ENCODE results near the gene ZNF692. TPM values are rescaled to one million over a fixed set of nuclear protein-coding genes. Genes with fewer than 3 reads are reported as not detected.
A peak's percentile ranks its signal among the peaks of the same experiment; 100 is the strongest.

ZNF692 gene
- total RNA-seq, 2 donors from 2014 or later, result 21.1 to 35.3 TPM

- Histone ChIP-seq H3K36me3 (peaks cover 15% of the 10 kb centered on the region), H3K27ac (peak overlapping the region in 1 of 2 donors; percentile 53), H3K9me3 (no peaks in the 10 kb centered on the region), H3K4me1 (ENCODE audit: control insufficient read depth in 1 of 2, low read depth in 2 of 2) (peaks cover 49 to 69% of the 10 kb centered on the region in 2 donors), H3K4me3 (no peak overlapping the region), H3K27me3 (replicated peaks; ENCODE audit: insufficient read depth) (no peaks in the 10 kb centered on the region)
- no peak for TF ChIP-seq CTCF (IDR thresholded peaks at IDR 0.05)
- DNase-seq (ENCODE audit: low spot score) (no peak), ATAC-seq (ENCODE audit: insufficient number of reproducible peaks, low FRiP score, low read depth) (no peak)
These were observed 38.8 kb downstream of the ZNF692 start for GRCh38 chr1:248820041-248820585.

GRCh38 chr1:248818505-248819374 is 40.1 kb downstream of the ZNF692 start:
- no peaks in the 10 kb centered on the region for H3K27me3 ChIP-seq (replicated peaks; ENCODE audit: insufficient read depth)
- peaks cover 28% of the 10 kb centered on the region for H3K36me3 ChIP-seq
- ATAC-seq (ENCODE audit: insufficient number of reproducible peaks, low FRiP score, low read depth) (no peak), DNase-seq (ENCODE audit: low spot score) (no peak)
- peaks cover 35 to 55% of the 10 kb centered on the region in 2 donors for H3K4me1 ChIP-seq (ENCODE audit: control insufficient read depth in 1 of 2, low read depth in 2 of 2)
- TF ChIP-seq CTCF (IDR thresholded peaks at IDR 0.05), result no peak
- no peaks in the 10 kb centered on the region for H3K9me3 ChIP-seq
- no peak overlapping the region for H3K27ac ChIP-seq
- H3K4me3 ChIP-seq, result no peak overlapping the region

- no peak for TF ChIP-seq CTCF (IDR thresholded peaks at IDR 0.05)
- DNase-seq (ENCODE audit: low spot score) (no peak), ATAC-seq (ENCODE audit: insufficient number of reproducible peaks, low FRiP score, low read depth) (no peak)
- Histone ChIP-seq H3K36me3 (peaks cover 44% of the 10 kb centered on the region), H3K4me1 (ENCODE audit: control insufficient read depth in 1 of 2, low read depth in 2 of 2) (peaks cover 19 to 38% of the 10 kb centered on the region in 2 donors), H3K27me3 (replicated peaks; ENCODE audit: insufficient read depth) (no peaks in the 10 kb centered on the region), H3K4me3 (no peak overlapping the region), H3K27ac (no peak overlapping the region), H3K9me3 (no peaks in the 10 kb centered on the region)
These were observed 41.8 kb downstream of the ZNF692 start for GRCh38 chr1:248817065-248817464.

GRCh38 chr1:248816042-248816851 is 42.6 kb downstream of the ZNF692 start:
- Histone ChIP-seq H3K9me3 (no peaks in the 10 kb centered on the region), H3K27ac (no peak overlapping the region), H3K27me3 (replicated peaks; ENCODE audit: insufficient read depth) (no peaks in the 10 kb centered on the region), H3K4me1 (ENCODE audit: control insufficient read depth in 1 of 2, low read depth in 2 of 2) (peaks cover 13 to 36% of the 10 kb centered on the region in 2 donors), H3K36me3 (peaks cover 48% of the 10 kb centered on the region), H3K4me3 (no peak overlapping the region)
- ATAC-seq (ENCODE audit: insufficient number of reproducible peaks, low FRiP score, low read depth) (no peak), DNase-seq (ENCODE audit: low spot score) (no peak)
- TF ChIP-seq CTCF (IDR thresholded peaks at IDR 0.05), result no peak
